HepG2 (cell line): Measurements from ENCODE around the gene WNK4. TPM values are rescaled to one million over a fixed set of nuclear protein-coding genes. Genes with fewer than 3 reads are reported as not detected.
A peak's percentile ranks its signal among the peaks of the same experiment; 100 is the strongest.

Experiments
- BRD4 ChIP-seq: sonication (generic); formaldehyde crosslinking; IDR thresholded peaks from 2 replicates; pipeline ENCODE4 v1.4.0; 2020; ENCODE audit warnings: missing genetic modification reagents
- CAMTA2 ChIP-seq: sonication (generic); formaldehyde crosslinking; IDR thresholded peaks from 2 replicates; pipeline ENCODE4 v1.4.0; 2020; ENCODE audit warnings: mild to moderate bottlenecking, missing genetic modification reagents, borderline replicate concordance
- DPF2 ChIP-seq: sonication (generic); formaldehyde crosslinking; IDR thresholded peaks from 2 replicates; pipeline ENCODE4 v1.4.0; 2020; ENCODE audit warnings: mild to moderate bottlenecking, low read depth, missing genetic modification reagents, borderline replicate concordance
- EP300 ChIP-seq, 3 experiments: sonication (generic) in 1 of 3; formaldehyde crosslinking in 1 of 3; IDR thresholded peaks; 2 replicates each; pipeline versions ENCODE4 v1.5.1 to v1.6.1; 2011 to 2020; ENCODE audit warnings: low read depth in 2 of 3, low read length in 2 of 3, borderline replicate concordance in 1 of 3, improper control_type of control experiment in 1 of 3, mild to moderate bottlenecking in 1 of 3, missing genetic modification reagents in 1 of 3, moderate library complexity in 1 of 3
- HNRNPUL1 ChIP-seq: fragments of 200-400 bp; formaldehyde crosslinking; IDR thresholded peaks from 2 replicates; pipeline ENCODE4 v1.6.1; 2017; ENCODE audit warnings: low read depth, mild to moderate bottlenecking, low read length, moderate library complexity
- MAFF ChIP-seq: IDR thresholded peaks from 2 replicates; pipeline ENCODE4 v1.6.1; 2011; ENCODE audit warnings: low read depth, low read length, improper control_type of control experiment
- MAX ChIP-seq: IDR thresholded peaks from 2 replicates; pipeline ENCODE4 v1.6.1; 2012; ENCODE audit warnings: inconsistent platforms
- MXI1 ChIP-seq: IDR thresholded peaks from 3 replicates; pipeline ENCODE4 v1.6.1; 2012; ENCODE audit warnings: low read depth, low read length, inconsistent platforms, borderline replicate concordance
- NFE2 ChIP-seq: sonication (generic); formaldehyde crosslinking; IDR thresholded peaks from 2 replicates; pipeline ENCODE4 v1.4.0; 2020; ENCODE audit warnings: missing genetic modification reagents
- RFXAP ChIP-seq: sonication (generic); formaldehyde crosslinking; IDR thresholded peaks from 2 replicates; pipeline ENCODE4 v1.4.0; 2020; ENCODE audit warnings: missing genetic modification reagents, borderline replicate concordance
- RXRA ChIP-seq: sonication (generic); formaldehyde crosslinking; IDR thresholded peaks from 2 replicates; pipeline ENCODE4 v1.5.1; 2020; ENCODE audit warnings: missing genetic modification reagents
- SMARCC2 ChIP-seq: fragments of 450-650 bp; IDR thresholded peaks from 2 replicates; pipeline ENCODE4 v1.6.1; 2017; ENCODE audit warnings: antibody characterized with exemption, mild to moderate bottlenecking
- ZNF225 ChIP-seq: sonication (generic); formaldehyde crosslinking; IDR thresholded peaks from 2 replicates; pipeline ENCODE4 v1.4.0; 2020; ENCODE audit warnings: mild to moderate bottlenecking, missing genetic modification reagents
- ZNF263 ChIP-seq: sonication (generic); formaldehyde crosslinking; IDR thresholded peaks from 2 replicates; pipeline ENCODE4 v1.4.0; 2020; ENCODE audit warnings: missing genetic modification reagents
- ZNF296 ChIP-seq: sonication (generic); formaldehyde crosslinking; conservative IDR thresholded peaks from 2 replicates; pipeline ENCODE4 v1.5.0; 2020; ENCODE audit warnings: mild to moderate bottlenecking, missing genetic modification reagents
- ZNF30 ChIP-seq: sonication (generic); formaldehyde crosslinking; IDR thresholded peaks from 2 replicates; pipeline ENCODE4 v1.5.0; 2020; ENCODE audit warnings: mild to moderate bottlenecking, missing genetic modification reagents
- ZNF382 ChIP-seq: sonication (generic); formaldehyde crosslinking; IDR thresholded peaks from 2 replicates; pipeline ENCODE4 v1.5.0; 2020; ENCODE audit warnings: missing genetic modification reagents, mild to moderate bottlenecking, borderline replicate concordance
- ZNF766 ChIP-seq: sonication (generic); formaldehyde crosslinking; IDR thresholded peaks from 2 replicates; pipeline ENCODE4 v1.5.0; 2020; ENCODE audit warnings: missing genetic modification reagents, borderline replicate concordance
- ZNF773 ChIP-seq: sonication (generic); formaldehyde crosslinking; IDR thresholded peaks from 2 replicates; pipeline ENCODE4 v1.4.0; 2020; ENCODE audit warnings: missing genetic modification reagents, borderline replicate concordance
- ZNF790 ChIP-seq: sonication (generic); formaldehyde crosslinking; IDR thresholded peaks from 2 replicates; pipeline ENCODE4 v1.8.0; 2022; ENCODE audit warnings: missing genetic modification reagents, mild to moderate bottlenecking, borderline replicate concordance
- polyA plus RNA-seq, 8 experiments: library from polyadenylated mRNA; depleted of rRNA in 3 of 8; stranded (reverse) in 7 of 8; unstranded in 1 of 8; fragments of >200 nt; fragmentation: Illumina TruSeq in 4 of 8; extraction: Trizol in 4 of 8; gene quantifications; 2 replicates each; pipeline versions ENCODE4 v1.2.1 to v1.2.3, GENCODE V29; 2011 to 2016; ENCODE audit warnings: low read depth in 4 of 8, missing spikeins in 1 of 8, mixed read lengths in 1 of 8; ENCODE audit not compliant: insufficient read depth in 1 of 8
- total RNA-seq, 5 experiments: library from RNA; depleted of rRNA; stranded (reverse); fragments of >200 nt; fragmentation: Illumina TruSeq; extraction: Trizol; gene quantifications; 2 replicates each; pipeline ENCODE4 v1.2.3, GENCODE V29; 2016; ENCODE audit warnings: low read depth in 1 of 5
- TF ChIP-seq, protein P1 (sequence below): IDR thresholded peaks from 2 replicates; pipeline ENCODE4 v1.6.1; 2016; ENCODE audit warnings: low read depth, control low read depth
- TF ChIP-seq, protein P2 (sequence below): IDR thresholded peaks from 2 replicates; pipeline ENCODE4 v1.6.1; 2016
- TF ChIP-seq, protein P3 (sequence below): sonication (generic); formaldehyde crosslinking; IDR thresholded peaks from 2 replicates; pipeline ENCODE4 v1.4.0; 2020; ENCODE audit warnings: missing genetic modification reagents
- TF ChIP-seq, protein P4 (sequence below): sonication (generic); formaldehyde crosslinking; IDR thresholded peaks from 2 replicates; pipeline ENCODE4 v1.8.0; 2022; ENCODE audit warnings: mild to moderate bottlenecking, missing genetic modification reagents, borderline replicate concordance

The WNK4 gene
- total and polyA plus RNA-seq, 2 of the 13 experiments (the other 11 are each of a cell fraction or from before 2014, with no cell fraction given), result 2.7 to 13.7 TPM

DNA sequence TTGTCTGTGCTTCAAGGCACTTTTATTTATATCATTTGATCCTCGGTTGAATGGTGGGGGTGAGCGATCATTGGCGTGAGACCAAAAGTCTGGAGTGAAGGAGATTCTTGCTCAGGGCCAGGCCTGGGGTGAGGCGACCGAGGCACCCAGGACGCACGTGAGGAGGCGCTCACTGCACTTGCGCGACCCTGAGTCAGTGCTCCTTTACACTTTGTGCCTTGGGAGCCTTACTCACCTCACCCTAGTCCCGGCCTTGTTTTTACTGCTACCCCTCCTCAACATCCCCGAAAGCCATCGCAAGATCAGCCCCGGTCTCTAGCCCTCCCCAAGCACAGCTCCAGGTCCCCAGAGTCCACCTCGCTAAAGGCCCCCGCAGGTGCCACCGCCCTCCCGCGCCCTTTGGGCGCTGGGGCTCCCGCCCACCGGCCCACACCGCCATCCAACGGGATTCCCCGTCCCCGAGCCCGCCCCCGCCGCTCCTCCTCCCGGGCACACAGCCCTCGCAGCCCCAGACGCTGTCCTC, 36.1 kb upstream of the WNK4 start (continued):
- 0 out of 2 replicates have a peak, but pooled peaks have one; percentile 91 for TF ChIP-seq ZNF30
- TF ChIP-seq MAFF, result no peak
- TF ChIP-seq ZNF790 (CRISPR knock-in tag), result peak; percentile 18; the same call in 1 of the 2 replicates
- no peak for TF ChIP-seq ZNF766
- TF ChIP-seq NFE2 (CRISPR knock-in tag), result no peak
- no peak for TF ChIP-seq RFXAP
- peak in 1 of 2 experiments; percentile 25; a peak in 1 of 4 replicates for TF ChIP-seq EP300 (IDR thresholded peaks at IDR 0.05; ENCODE audit: low read depth in 2 of 2, low read length in 2 of 2)
- TF ChIP-seq EP300 (CRISPR knock-in tag; IDR thresholded peaks at IDR 0.05; ENCODE audit: borderline replicate concordance), result no peak; the same call in 1 of the 2 replicates
- peak; percentile 52; the same call in 1 of the 2 replicates for TF ChIP-seq BRD4
- TF ChIP-seq HNRNPUL1, result no peak
- TF ChIP-seq ZNF382 (CRISPR knock-in tag), result no peak
- no peak for TF ChIP-seq SMARCC2
- peak; percentile 86 for TF ChIP-seq MAX
- no peak for TF ChIP-seq ZNF296 (CRISPR knock-in tag)
- TF ChIP-seq, protein P1, sequence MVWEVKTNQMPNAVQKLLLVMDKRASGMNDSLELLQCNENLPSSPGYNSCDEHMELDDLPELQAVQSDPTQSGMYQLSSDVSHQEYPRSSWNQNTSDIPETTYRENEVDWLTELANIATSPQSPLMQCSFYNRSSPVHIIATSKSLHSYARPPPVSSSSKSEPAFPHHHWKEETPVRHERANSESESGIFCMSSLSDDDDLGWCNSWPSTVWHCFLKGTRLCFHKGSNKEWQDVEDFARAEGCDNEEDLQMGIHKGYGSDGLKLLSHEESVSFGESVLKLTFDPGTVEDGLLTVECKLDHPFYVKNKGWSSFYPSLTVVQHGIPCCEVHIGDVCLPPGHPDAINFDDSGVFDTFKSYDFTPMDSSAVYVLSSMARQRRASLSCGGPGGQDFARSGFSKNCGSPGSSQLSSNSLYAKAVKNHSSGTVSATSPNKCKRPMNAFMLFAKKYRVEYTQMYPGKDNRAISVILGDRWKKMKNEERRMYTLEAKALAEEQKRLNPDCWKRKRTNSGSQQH (CRISPR knock-in tag), result no peak; the same call in 1 of the 2 replicates
- TF ChIP-seq ZNF773 (CRISPR knock-in tag), result peak; percentile 87; the same call in 1 of the 2 replicates
- TF ChIP-seq ZNF225 (CRISPR knock-in tag), result no peak
- TF ChIP-seq, protein P2, sequence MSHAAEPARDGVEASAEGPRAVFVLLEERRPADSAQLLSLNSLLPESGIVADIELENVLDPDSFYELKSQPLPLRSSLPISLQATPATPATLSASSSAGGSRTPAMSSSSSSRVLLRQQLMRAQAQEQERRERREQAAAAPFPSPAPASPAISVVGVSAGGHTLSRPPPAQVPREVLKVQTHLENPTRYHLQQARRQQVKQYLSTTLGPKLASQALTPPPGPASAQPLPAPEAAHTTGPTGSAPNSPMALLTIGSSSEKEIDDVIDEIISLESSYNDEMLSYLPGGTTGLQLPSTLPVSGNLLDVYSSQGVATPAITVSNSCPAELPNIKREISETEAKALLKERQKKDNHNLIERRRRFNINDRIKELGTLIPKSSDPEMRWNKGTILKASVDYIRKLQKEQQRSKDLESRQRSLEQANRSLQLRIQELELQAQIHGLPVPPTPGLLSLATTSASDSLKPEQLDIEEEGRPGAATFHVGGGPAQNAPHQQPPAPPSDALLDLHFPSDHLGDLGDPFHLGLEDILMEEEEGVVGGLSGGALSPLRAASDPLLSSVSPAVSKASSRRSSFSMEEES (CRISPR knock-in tag), result no peak; the same call in 1 of the 2 replicates
- TF ChIP-seq MXI1, result no peak
- TF ChIP-seq DPF2 (CRISPR knock-in tag), result no peak
- peak; percentile 42; the same call in 1 of the 2 replicates for TF ChIP-seq RXRA
- no peak for TF ChIP-seq CAMTA2 (CRISPR knock-in tag)
- TF ChIP-seq ZNF263 (CRISPR knock-in tag), result peak; percentile 75; the same call in 1 of the 2 replicates
- TF ChIP-seq, protein P3, sequence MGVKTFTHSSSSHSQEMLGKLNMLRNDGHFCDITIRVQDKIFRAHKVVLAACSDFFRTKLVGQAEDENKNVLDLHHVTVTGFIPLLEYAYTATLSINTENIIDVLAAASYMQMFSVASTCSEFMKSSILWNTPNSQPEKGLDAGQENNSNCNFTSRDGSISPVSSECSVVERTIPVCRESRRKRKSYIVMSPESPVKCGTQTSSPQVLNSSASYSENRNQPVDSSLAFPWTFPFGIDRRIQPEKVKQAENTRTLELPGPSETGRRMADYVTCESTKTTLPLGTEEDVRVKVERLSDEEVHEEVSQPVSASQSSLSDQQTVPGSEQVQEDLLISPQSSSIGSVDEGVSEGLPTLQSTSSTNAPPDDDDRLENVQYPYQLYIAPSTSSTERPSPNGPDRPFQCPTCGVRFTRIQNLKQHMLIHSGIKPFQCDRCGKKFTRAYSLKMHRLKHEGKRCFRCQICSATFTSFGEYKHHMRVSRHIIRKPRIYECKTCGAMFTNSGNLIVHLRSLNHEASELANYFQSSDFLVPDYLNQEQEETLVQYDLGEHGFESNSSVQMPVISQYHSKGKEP (CRISPR knock-in tag), result no peak; the same call in 1 of the 2 replicates
- TF ChIP-seq, protein P4, sequence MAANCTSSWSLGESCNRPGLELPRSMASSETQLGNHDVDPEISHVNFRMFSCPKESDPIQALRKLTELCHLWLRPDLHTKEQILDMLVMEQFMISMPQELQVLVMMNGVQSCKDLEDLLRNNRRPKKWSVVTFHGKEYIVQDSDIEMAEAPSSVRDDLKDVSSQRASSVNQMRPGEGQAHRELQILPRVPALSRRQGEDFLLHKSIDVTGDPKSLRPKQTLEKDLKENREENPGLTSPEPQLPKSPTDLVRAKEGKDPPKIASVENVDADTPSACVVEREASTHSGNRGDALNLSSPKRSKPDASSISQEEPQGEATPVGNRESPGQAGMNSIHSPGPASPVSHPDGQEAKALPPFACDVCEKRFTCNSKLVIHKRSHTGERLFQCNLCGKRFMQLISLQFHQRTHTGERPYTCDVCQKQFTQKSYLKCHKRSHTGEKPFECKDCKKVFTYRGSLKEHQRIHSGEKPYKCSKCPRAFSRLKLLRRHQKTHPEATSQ (CRISPR knock-in tag), result no peak
